Coronary artery (tissue), 2 donors: ENCODE data around the gene LYVE1.

ENCODE experiments used
- DNase-seq: peaks from one replicate; pipeline ENCODE4 v3.0.0-alpha.2; 2017; ENCODE audit warnings: low spot score
- H3K27ac ChIP-seq, 2 donors: fragments of 200-600 bp; sonication (generic); one replicate each; pipeline ENCODE4 v1.5.1; 2016 to 2019
- H3K4me3 ChIP-seq: fragments of 200-600 bp; sonication (generic); 2 replicates; pipeline ENCODE4 v1.5.1; 2016; ENCODE audit warnings: mild to moderate bottlenecking, moderate library complexity
- CTCF ChIP-seq: fragments of 200-600 bp; sonication (generic); IDR thresholded peaks from one replicate; pipeline ENCODE4 v1.5.1; 2019; ENCODE audit warnings: antibody characterized with exemption

The LYVE1 gene

GRCh38 chr11:10528121-10528520 is 40.3 kb downstream of the LYVE1 start:
- DNase-seq, result no peak
- TF ChIP-seq CTCF, result no peak
- H3K27ac ChIP-seq, result no peak overlapping the region

GRCh38 chr11:10526974-10527918 is 41.2 kb downstream of the LYVE1 start:
- no peak for DNase-seq
- Histone ChIP-seq H3K27ac (peak overlapping the region; percentile 11 to 59), H3K4me3 (no peak overlapping the region)
- TF ChIP-seq CTCF, result no peak

More at GRCh38 chr11:10528121-10528520, 40.3 kb downstream of the LYVE1 start:
- no peak overlapping the region for H3K4me3 ChIP-seq

GRCh38 chr11:10524471-10524870 is 44.0 kb downstream of the LYVE1 start:
- no peak for DNase-seq

GRCh38 chr11:10522921-10523320 is 45.5 kb downstream of the LYVE1 start:
- DNase-seq, result no peak
- Histone ChIP-seq H3K4me3 (no peak overlapping the region), H3K27ac (peak overlapping the region; percentile 3 to 31)
- TF ChIP-seq CTCF, result no peak

More at GRCh38 chr11:10524471-10524870, 44.0 kb downstream of the LYVE1 start:
- H3K27ac ChIP-seq, result no peak overlapping the region
- no peak overlapping the region for H3K4me3 ChIP-seq
- TF ChIP-seq CTCF, result no peak

GRCh38 chr11:10522276-10522675 is 46.2 kb downstream of the LYVE1 start:
- DNase-seq, result no peak
- Histone ChIP-seq H3K27ac (peak overlapping the region; percentile 3 to 54), H3K4me3 (no peak overlapping the region)
- no peak for TF ChIP-seq CTCF

- Histone ChIP-seq H3K27ac (no peak overlapping the region), H3K4me3 (no peak overlapping the region)
- TF ChIP-seq CTCF, result no peak
- no peak for DNase-seq
Observed at GRCh38 chr11:10520562-10520961, 47.9 kb downstream of the LYVE1 start.

GRCh38 chr11:10519630-10520029 is 48.8 kb downstream of the LYVE1 start:
- DNase-seq, result no peak
- no peak for TF ChIP-seq CTCF
- Histone ChIP-seq H3K4me3 (no peak overlapping the region), H3K27ac (no peak overlapping the region)
